GM18867 (cell line): Measurements from ENCODE around the gene TOM1.

ENCODE experiments used
- ATAC-seq: cut with Tn5 transposase; IDR thresholded peaks from one replicate; pipeline ENCODE4 v1.9.1; 2021; ENCODE audit warnings: mild to moderate bottlenecking, moderate library complexity; ENCODE audit not compliant: unreplicated experiment

The TOM1 gene

GRCh38 chr22:35343664-35344550 is 44.2 kb downstream of the TOM1 start:
- no peak for ATAC-seq

DNA sequence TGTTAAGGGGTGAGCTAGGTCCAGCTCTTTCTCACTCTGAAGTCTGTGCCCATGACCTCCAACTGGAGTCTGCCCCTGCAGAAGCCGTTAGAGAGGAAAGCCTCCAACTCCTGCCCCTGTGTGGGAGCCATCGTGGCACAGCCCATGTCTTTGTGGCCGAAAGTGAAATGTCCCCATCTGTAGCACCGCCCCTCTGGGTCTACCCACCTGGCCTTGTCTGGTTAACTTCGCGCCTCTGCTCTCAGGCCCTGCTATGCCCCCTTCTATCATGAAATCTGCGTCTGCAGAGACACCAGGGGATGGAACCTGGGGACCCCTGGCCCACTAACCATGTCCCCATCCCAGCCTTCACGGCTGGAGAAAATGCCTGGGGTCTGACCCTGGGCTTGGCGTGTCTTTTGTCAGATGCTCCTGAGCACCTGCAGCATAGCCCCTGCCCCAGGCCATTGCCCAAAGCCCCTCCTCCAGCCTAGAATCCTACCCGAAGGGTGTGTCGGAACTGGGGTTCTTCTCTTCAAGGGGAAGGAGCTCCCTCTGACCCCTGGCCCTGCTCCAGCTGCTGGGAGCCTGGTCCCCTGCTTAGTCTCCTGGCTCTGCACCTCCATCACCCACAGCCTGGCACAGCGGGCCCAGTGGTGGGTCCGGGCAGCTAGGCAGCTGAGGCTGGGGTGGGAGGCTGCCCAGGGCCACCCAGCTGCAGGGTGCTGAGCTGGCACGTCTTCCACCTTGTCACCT is 45.4 kb downstream of the TOM1 start:
- no peak for ATAC-seq

- ATAC-seq: no peak
Measured at GRCh38 chr22:35345808-35346505, 46.3 kb downstream of the TOM1 start.

- ATAC-seq: no peak
Measured at GRCh38 chr22:35346596-35347220, 47.0 kb downstream of the TOM1 start.

- ATAC-seq: no peak
Measured at GRCh38 chr22:35347462-35347861, 47.8 kb downstream of the TOM1 start.

- ATAC-seq: no peak
Measured at GRCh38 chr22:35348026-35348590, 48.4 kb downstream of the TOM1 start.

DNA sequence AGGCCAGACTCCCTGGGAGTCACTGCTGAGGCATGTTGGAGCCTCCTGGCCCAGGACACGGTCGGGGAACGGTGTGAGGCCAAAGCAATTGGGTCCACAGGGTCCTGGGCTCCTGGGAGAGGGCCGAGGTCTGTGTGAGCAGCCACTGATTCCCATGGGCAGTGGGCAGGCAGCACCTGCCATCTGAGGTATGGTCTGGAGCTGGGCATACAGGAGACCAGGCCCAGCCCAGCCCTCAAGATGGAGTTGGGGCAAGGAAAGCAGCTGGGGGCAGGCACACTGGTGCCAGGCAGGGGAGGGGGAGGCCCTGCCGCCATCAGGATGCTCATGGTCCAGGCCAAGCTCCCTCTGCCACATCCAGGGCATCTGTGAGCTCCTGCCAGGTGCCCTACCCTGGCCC is 49.0 kb downstream of the TOM1 start:
- ATAC-seq: no peak

GRCh38 chr22:35349368-35349703 is 49.6 kb downstream of the TOM1 start:
- ATAC-seq: no peak

DNA sequence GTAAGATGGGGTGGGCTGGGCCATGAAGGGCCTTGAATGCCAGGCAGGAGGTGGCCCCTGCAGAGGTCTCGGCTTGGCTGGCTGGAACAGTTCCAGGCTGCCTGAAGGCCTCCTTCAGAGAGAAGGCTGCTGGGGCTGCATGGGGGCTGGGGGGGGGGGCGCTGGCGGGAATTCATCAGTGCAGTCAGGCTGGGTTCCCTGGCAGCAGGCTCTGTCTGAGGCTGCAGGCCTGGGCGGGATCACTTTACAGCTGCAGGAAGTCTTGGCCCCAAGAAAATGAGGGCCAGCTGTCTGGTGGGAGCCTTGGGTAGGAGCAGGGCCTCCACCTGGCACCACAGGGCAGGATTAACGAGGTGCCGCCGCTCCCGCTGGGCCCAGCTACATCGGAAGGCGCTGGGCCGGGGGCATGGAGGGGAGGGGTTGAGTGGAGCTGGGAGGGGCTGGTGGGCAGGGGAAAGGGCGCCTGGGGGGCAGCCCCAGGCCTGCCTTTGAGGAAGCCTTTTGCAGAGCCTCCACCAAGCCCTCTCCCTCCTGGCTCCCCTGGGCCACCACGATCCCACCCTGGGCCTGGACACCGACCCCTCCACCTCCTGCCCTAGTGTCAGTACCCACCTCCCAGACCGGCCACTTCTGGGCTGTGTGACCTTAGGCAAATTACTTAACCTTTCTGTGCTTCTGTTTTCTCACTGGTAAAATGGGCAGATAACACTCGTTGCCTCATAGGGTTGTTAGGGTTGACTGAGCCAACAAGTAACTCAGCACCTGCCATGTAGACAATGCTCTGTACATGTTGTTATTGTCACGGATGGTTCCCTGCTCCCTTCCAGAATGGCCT is 50.2 kb downstream of the TOM1 start:
- no peak for ATAC-seq

GRCh38 chr22:35350539-35351503 is 51.1 kb downstream of the TOM1 start:
- ATAC-seq: peak; percentile 66

GRCh38 chr22:35352214-35353111 is 52.8 kb downstream of the TOM1 start:
- no peak for ATAC-seq

DNA sequence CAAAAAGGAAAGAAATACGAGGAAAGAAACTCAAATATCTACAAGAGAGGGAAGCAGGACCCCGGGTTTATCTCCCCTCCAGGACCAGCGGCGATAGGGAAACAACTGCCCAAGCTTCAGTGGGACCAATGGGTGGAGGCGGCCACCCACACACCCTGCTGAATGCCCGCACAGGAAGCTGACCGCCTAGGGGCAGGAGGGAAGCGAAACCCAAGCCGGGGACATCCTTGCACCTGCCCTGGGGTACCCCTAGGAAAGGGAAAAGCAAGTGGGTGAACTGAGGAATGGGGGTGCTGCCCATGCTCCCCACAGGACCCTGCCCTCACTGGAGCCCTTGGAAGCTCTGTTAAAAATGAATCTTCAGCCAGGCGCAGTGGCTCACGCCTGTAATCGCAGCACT is 53.6 kb downstream of the TOM1 start:
- ATAC-seq: no peak

DNA sequence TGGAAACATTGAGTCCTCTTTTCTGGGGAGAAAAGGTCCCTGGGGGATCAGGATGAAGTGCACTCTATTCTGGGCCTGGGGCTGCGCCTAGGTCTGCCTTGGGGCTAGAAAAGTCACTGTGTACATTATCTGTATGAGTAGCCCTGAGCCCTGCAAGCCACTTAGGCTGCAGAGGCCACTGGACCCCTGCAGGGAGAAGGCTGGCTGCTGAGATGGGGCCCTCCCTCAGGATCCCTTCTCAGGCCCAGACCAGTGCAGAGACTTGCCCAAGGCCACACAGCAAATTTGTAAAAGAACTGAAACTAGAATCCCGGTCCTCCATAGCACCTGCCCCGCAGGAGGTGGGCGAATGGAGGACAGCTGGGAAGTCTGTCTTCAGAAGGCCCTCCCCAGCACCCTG is 54.4 kb downstream of the TOM1 start:
- no peak for ATAC-seq

- no peak for ATAC-seq
Measured at GRCh38 chr22:35357883-35358621, 58.4 kb downstream of the TOM1 start.

DNA sequence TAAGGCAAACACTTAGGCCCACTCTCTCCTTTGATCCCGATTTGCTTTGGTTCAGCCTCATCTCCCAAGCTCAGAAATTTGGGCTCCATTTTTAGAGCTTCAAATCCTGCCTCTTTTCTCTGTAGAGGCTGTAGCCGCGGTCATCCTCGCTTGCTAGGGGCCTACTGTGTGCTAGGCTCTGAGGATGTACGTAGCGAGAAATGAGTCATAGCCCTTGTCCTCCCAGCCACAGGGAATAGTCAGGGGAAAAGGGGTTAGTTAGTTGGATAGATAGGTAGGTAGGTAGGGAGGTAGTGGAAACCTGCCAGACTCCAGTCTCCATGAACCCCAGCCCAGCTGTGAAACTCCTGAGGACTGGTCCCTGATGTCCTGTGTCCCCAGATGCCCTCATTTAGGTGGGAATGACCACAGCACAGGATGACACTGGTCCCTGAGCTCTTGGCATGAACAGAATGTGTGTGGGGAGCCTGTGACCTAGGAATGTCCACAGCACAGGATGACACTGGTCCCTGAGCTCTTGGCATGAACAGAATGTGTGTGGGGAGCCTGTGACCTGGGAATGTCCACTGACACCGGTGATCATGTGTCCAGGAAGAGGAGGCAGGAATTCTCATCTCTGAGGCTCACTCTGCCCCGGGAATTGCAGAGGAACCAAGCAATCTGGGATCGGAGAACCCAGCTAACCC is 59.8 kb downstream of the TOM1 start:
- no peak for ATAC-seq

GRCh38 chr22:35361001-35361558 is 61.4 kb downstream of the TOM1 start:
- ATAC-seq: no peak
